Astrocyte of the cerebellum (primary cell): Measurements from ENCODE around the gene UBTD2.

Source experiments
- DNase-seq: peaks from one replicate; pipeline ENCODE4 v3.0.0-alpha.2; 2011; ENCODE audit warnings: low read depth
- H3K4me3 ChIP-seq: 2 replicates; pipeline ENCODE4 v1.5.1; 2011; ENCODE audit warnings: mild to moderate bottlenecking, low read depth, low read length, moderate library complexity
- in situ Hi-C: cut with HindIII; loops from 2 replicates; pipeline ENCODE4 v1.10.0; 2017; ENCODE audit warnings: low sequenced_read_pairs
- TF ChIP-seq, protein P1 (sequence below): IDR thresholded peaks from 2 replicates; pipeline ENCODE4 v1.5.1; 2012; ENCODE audit warnings: low read length, low read depth, moderate library complexity, mild to moderate bottlenecking; ENCODE audit errors: missing control alignments

Gene UBTD2

GRCh38 chr5:172252501-172252900 lies 31.1 kb downstream of the UBTD2 start:
- DNase-seq = no peak
- H3K4me3 ChIP-seq = no peak overlapping the region
- in situ Hi-C loops = no loop called here
- TF ChIP-seq, protein P1, sequence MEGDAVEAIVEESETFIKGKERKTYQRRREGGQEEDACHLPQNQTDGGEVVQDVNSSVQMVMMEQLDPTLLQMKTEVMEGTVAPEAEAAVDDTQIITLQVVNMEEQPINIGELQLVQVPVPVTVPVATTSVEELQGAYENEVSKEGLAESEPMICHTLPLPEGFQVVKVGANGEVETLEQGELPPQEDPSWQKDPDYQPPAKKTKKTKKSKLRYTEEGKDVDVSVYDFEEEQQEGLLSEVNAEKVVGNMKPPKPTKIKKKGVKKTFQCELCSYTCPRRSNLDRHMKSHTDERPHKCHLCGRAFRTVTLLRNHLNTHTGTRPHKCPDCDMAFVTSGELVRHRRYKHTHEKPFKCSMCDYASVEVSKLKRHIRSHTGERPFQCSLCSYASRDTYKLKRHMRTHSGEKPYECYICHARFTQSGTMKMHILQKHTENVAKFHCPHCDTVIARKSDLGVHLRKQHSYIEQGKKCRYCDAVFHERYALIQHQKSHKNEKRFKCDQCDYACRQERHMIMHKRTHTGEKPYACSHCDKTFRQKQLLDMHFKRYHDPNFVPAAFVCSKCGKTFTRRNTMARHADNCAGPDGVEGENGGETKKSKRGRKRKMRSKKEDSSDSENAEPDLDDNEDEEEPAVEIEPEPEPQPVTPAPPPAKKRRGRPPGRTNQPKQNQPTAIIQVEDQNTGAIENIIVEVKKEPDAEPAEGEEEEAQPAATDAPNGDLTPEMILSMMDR = no peak

GRCh38 chr5:172251419-172251818 lies 32.1 kb downstream of the UBTD2 start:
- TF ChIP-seq, protein P1 = no peak

GRCh38 chr5:172248637-172249036 lies 34.9 kb downstream of the UBTD2 start:
- DNase-seq = no peak
- no peak overlapping the region for H3K4me3 ChIP-seq
- TF ChIP-seq, protein P1 = no peak
- in situ Hi-C loops = no loop called here

More at GRCh38 chr5:172251419-172251818, 32.1 kb downstream of the UBTD2 start:
- in situ Hi-C loops = no loop called here
- no peak overlapping the region for H3K4me3 ChIP-seq
- DNase-seq = no peak

GRCh38 chr5:172245703-172246125 lies 37.9 kb downstream of the UBTD2 start:
- no peak for DNase-seq
- in situ Hi-C loops = no loop called here
- no peak overlapping the region for H3K4me3 ChIP-seq
- TF ChIP-seq, protein P1 = no peak

DNA sequence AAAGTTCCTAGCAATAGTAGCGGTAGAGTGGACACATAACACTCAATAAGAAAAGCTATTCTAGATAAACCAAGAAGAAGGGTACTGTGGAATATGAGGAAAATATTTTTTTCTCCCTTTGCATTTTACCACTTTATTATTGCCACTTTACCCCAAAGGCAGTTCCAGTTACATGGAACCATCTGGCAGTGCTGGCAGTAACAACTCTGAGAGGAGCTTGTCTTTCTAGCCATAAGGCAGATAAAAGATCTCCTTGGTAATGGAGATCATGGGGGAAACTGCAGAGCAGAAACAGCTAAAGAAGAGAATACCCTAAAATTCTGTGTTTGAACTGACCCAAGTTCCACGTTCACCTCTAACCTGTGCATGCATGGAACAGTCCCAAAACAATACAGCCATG lies 38.5 kb downstream of the UBTD2 start:
- in situ Hi-C loops = no loop called here
- no peak overlapping the region for H3K4me3 ChIP-seq
- DNase-seq = no peak
- TF ChIP-seq, protein P1 = no peak

GRCh38 chr5:172243302-172243701 lies 40.3 kb downstream of the UBTD2 start:
- TF ChIP-seq, protein P1 = no peak
- H3K4me3 ChIP-seq = no peak overlapping the region
- in situ Hi-C loops = no loop called here
- no peak for DNase-seq

DNA sequence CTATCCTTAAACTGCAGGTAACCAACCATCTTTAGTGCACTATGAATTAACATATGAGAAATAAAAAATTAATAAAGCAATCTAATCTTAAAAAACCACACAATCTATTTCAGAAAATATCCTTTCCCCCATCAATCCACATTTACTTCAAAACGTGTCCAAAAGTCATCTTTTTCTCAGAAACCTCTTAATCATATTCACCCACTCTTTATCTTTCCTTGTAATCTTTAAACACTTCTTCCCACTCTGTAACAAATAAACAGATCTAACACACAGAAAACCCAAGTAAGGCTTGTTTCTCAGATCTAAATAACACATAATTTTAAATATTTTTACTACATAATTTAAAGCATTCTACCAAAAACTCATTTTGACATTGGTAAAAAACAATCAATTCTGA lies 45.2 kb downstream of the UBTD2 start:
- no peak for DNase-seq
- in situ Hi-C loops = no loop called here
- H3K4me3 ChIP-seq = no peak overlapping the region
- TF ChIP-seq, protein P1 = no peak
